A549 treated with GW870086 at 1 μM for 4 hours (cell line): ENCODE results near the gene TBPL2. TPM values are rescaled to one million over a fixed set of nuclear protein-coding genes. Genes with fewer than 3 reads are reported as not detected.

Experiments
- total RNA-seq: library from RNA; stranded (reverse); fragments of 200-300 nt; extraction: Qiagen RNA extraction; gene quantifications from 5 replicates; pipeline ENCODE4 v1.2.3, GENCODE V29; 2022; ENCODE audit warnings: low read depth

Gene TBPL2
- total RNA-seq, result not detected in 5 replicates

DNA sequence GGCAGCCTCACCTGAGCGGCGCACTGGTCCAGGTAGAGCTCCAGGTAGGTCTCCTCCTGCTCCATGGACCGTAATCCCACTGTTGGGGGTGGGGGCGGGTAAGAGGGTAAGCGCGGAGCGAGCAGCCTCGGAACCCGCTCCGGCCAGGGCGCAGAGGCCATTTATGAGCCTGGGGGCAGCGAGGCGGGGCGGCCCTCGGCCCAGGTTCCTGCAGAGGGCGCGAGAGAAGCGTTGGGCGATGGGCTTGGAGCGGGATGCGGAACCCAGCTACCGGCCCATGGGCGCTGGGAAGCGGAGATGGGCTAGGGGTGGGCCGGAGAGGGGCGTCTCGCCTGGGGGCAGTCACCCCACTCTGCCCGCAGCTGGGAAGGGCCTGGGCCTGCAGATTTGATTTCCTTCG, at the start of gene TBPL2:
TBPL2 (minus strand) TSS at position 232 of the 400 bp plus-strand sequence; CDS start at position 65, 167 bp downstream.

DNA sequence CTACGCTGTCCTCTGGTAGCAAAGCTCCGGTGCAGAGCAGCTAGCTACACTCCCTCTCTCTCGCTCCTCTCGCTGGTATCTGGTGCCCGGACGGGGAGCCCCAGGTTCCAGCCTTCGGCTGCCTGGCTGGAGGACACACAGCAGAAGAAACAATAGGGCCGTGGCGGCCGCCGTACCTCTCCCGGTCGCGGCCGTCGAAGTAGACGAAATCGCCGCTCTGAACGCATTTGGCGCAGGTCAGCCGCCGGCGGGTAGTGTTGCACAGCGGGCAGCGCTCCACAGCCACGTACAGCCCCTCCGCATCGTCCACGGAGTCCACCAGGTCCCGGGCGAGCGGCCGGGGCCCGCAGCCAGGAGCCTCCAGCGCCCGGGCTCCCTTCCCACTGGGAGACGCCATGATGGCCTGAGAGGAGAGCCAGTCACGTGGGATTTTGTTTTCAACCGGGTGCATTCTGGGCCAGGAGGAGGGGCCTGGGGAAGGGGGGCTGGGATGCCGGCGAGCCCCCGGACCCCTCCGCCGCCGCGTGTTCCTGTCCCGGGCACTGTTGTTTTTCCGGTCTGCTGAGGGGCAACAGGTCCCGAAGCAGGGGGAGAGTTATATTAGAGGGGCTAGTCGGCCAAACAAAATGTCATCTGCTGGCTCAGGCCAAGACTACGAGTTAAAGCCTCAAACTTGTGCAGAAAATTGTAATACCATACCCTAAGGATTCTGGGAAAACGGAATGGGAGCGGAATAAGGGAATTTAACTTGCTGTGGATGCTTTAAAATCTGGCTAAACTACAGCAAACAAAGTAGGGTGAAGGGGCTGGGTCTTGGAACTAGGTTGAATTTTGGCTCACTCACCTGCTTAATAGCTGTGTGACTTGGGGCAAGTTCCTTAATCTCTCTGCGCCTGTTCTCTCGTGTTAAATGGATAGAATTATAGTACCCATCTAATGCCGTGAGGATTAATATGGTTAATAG, 28.7 kb downstream of the TBPL2 start, which contains the start of gene ATG14:
ATG14 (minus strand) TSS at position 405 of the 964 bp plus-strand sequence; CDS start at position 397, 8 bp downstream.

Other genes starting within 250 kb of the TBPL2 start
- 24.6 to 38.0 TPM (median 31.4 TPM) in 5 replicates for gene DLGAP5, start 249.0 kb downstream of the TBPL2 start, total RNA-seq
- gene FBXO34, start 169.2 kb downstream of the TBPL2 start, total RNA-seq, result 10.9 to 15.9 TPM (median 15.0 TPM) in 5 replicates
- gene ATG14, start 28.8 kb downstream of the TBPL2 start, total RNA-seq, result 4.4 to 5.8 TPM (median 5.4 TPM) in 5 replicates
- 85.4 to 136 TPM (median 114 TPM) in 5 replicates for gene KTN1, start 139.6 kb upstream of the TBPL2 start, total RNA-seq